HG02938 (cell line): ENCODE results near the gene CFAP251.

Experiments used
- ATAC-seq: cut with Tn5 transposase; IDR thresholded peaks from one replicate; pipeline ENCODE4 v1.9.1; 2021; ENCODE audit warnings: mild to moderate bottlenecking, moderate library complexity; ENCODE audit not compliant: unreplicated experiment

The CFAP251 gene

GRCh38 chr12:121946313-121947025 lies 28.1 kb downstream of the CFAP251 start:
- ATAC-seq, result no peak

GRCh38 chr12:121947981-121948380 lies 29.6 kb downstream of the CFAP251 start:
- ATAC-seq, result no peak

GRCh38 chr12:121949648-121950397 lies 31.4 kb downstream of the CFAP251 start:
- ATAC-seq, result no peak

GRCh38 chr12:121953117-121953692 lies 34.8 kb downstream of the CFAP251 start:
- no peak for ATAC-seq

DNA sequence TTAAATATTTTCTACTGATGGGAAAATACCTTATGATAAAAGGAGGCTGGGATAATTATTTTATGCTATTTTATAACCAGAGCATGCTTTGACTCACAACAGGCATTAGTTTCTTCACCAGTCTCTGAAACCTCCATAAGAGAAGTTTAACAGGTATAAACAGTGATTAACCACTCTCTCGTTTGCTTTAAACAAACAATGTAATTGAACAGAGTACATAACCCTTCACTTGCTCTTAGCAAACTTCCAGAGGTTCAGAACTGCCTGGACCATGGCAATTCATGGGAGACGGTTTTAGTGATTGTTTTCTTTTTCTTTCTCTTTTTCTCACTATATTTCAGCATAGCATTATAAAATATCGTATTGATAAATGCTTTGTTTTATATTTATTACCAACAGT lies 35.3 kb downstream of the CFAP251 start:
- ATAC-seq, result no peak

DNA sequence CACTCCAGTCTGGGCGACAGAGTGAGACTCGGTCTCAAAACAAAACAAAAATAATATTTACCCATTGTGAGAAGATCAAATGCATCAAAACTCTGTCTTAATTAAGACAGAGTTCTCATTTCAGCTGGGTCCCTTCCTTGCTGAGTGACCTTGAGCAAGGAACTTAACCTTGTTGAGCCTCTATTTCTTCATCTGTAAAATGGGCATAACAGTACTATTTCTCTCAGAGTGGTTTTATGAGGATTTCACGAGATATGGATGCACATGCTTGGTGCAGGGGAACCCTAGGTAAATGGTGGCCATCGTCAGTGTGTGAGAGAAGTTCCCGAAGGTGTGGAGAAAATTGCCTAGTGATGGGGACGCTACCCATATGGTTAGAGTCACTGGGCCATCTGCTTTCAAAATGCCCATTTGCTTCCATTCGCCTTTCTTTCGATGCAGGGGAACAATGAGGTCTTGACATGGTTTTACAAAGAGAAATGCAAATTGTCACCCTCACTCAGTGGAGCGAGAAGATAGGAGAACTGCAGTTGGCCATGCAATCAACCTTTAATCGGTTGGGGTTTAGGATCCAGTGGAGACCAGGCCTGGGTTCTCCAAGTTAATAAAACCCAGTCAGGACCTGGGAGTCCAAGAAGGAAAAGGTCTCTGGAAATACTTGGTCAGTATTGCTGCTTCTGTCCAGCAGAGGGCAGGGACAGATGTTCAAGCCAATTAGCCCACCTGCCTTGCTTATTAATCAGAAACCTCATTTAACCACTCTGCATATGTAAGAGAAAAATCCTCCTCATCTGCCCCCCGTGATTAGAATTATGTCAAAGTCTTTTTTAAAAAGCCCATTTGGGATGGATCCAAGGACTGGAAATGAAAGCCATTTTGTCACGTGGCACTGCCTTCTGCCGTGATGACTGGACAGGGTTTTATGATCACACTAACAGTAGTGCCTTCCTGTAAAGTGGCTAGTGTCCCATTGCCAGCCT lies 37.2 kb downstream of the CFAP251 start:
- no peak for ATAC-seq

- ATAC-seq, result no peak
Measured at GRCh38 chr12:121957861-121958515, 39.6 kb downstream of the CFAP251 start.

DNA sequence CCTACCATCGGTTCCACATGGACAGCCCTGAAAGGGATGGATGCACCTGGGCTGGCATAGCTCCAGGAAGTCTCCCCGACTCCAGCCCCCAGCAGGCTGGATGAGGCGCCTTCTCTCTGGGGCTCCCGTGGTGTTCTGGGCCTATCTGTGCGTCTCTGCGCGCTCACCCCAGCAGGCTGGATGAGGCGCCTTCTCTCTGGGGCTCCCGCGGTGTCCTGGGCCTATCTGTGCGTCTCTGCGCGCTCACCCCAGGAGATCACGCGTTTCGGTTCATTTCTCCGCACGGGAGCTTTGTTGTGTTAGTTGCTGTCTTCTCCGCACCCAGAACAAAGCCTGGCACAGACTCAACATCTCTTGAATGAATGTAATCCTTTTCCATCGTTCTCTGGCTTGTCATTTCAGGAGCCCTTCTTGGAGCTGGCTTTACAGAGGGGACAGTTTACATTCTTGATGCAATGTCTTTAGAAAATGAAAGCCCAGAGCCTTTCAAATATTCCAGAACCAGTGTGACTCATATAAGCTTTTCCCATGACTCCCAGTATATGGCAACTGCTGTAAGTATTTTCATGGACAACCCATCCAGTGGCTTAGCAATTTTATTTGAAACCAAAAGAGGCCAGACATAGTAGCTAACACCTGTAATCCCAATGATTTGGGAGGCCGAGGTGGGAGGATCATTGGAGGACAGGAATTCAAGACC lies 40.3 kb downstream of the CFAP251 start:
- ATAC-seq, result no peak

GRCh38 chr12:121960541-121960940 lies 42.1 kb downstream of the CFAP251 start:
- no peak for ATAC-seq

- no peak for ATAC-seq
Measured at GRCh38 chr12:121961195-121961879, 42.9 kb downstream of the CFAP251 start.

GRCh38 chr12:121963341-121964018 lies 45.1 kb downstream of the CFAP251 start:
- no peak for ATAC-seq

DNA sequence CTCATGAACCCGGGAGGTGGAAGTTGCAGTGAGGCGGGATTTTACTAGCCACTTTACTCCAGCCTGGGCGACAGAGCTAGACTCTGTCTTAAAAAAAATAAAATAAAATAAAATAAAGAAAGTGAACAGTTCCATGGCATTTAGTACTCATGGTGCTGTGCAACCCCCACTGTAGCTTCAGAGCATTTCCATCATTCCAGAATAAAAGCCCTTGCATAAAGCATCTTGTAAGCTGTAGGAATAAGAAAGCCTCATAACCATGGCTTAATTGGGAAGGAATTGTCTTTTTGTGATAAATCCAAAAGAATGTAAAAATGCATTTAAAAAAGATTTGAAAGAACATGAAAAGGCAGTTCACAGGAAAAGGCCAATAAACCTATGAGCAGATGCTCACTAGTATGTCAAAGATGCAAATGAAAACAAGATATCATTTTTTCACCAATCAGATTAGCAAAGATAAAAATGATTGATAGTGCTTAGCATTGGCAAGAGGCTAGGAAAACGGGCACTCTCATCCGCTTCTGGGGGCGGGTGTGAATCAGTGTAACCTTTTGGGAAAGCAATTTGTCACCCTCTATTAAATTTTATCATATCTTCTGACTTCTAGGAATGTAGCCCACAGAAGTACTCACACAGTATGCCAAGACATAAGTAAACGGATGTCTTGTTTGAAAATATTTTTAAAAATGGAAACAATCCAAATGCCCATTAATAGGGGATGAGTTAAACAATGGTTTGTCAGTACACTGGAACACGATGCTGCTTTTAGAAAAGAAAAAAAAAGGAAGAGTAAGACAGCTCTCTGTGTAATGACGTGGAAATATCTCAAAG lies 46.6 kb downstream of the CFAP251 start:
- no peak for ATAC-seq

- no peak for ATAC-seq
Measured at GRCh38 chr12:121966959-121967358, 48.6 kb downstream of the CFAP251 start.

DNA sequence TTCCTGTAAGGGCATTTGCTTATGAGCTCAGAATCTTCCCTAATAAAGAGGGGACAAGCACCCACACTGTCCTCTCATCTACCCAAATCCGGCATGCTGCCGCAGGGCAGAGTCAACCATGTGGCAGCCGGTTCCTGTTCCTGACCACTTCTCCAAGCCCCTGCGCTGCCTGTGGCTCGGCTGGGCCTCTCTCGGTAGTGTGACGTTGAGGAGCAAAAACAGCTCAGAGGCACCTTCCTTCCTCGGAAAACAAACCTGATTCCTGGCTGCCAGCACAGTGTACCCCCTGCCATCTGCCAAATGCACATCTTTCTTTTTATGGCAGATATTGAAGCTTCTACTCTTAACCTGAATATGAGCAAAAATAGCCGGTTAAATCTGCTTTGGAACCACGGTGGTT lies 50.5 kb downstream of the CFAP251 start:
- no peak for ATAC-seq

DNA sequence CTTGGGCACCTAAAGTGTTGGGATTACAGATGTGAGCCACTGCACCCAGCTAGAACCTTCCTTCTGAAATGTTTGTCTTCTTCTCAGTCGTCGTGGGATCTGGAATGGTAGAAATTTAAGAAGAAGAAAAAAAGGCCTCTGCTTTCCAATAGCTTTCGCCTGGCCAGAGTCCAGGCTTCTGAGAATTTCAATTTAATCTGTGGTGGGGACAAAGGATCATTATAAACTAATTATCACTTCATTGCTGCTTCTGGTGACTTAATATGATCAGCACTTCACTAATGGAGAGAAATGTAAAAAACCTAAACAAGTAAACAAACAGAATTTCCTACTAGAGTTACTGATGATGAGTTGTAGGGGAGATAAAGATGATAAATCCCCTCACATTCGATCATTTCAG lies 51.3 kb downstream of the CFAP251 start:
- no peak for ATAC-seq

- no peak for ATAC-seq
Measured at GRCh38 chr12:121970581-121971300, 52.3 kb downstream of the CFAP251 start.
